SK-N-SH (cell line): ENCODE measurements around the gene ZNF791. TPM values are rescaled to one million over a fixed set of nuclear protein-coding genes. Genes with fewer than 3 reads are reported as not detected.

Experiments
- CTCF ChIA-PET: fragments of 300-600, 350-600 bp; formaldehyde crosslinking; extraction: SDS; loops from one replicate; lab custom pipeline; 2021; lab: Yijun Ruan, JAX
- POLR2A ChIA-PET: fragments of 350-600 bp; sonication (Branson Sonifier 250); formaldehyde crosslinking; extraction: SDS; loops from one replicate; lab custom pipeline; 2020; ENCODE audit warnings: antibody characterized with exemption, inconsistent platforms; lab: Yijun Ruan, JAX
- DNase-seq: peaks from one replicate; pipeline ENCODE4 v3.0.0; 2012
- H2AFZ ChIP-seq: fragments of 200-600 bp; sonication (generic); 2 replicates; pipeline ENCODE4 v1.8.1; 2016; ENCODE audit warnings: antibody characterized with exemption, mild to moderate bottlenecking, low read depth
- H3F3A ChIP-seq: fragments of 200-600 bp; sonication (generic); replicated peaks from 2 replicates; pipeline ENCODE3; 2016; ENCODE audit warnings: antibody characterized with exemption, mild to moderate bottlenecking; ENCODE audit not compliant: insufficient read depth
- H3K27ac ChIP-seq, 2 experiments: fragments of 200-500 bp in 1 of 2; fragments of 200-600 bp in 1 of 2; sonication (Bioruptor generic) in 1 of 2; sonication (generic), shearing (Covaris generic) in 1 of 2; 2 replicates each; pipeline versions ENCODE4 v1.5.1 to v1.6.1; 2014 to 2016; ENCODE audit warnings: low read depth in 2 of 2, inconsistent platforms in 1 of 2, low read length in 1 of 2, mild to moderate bottlenecking in 1 of 2, mixed read lengths in 1 of 2
- H3K27me3 ChIP-seq: fragments of 200-600 bp; sonication (generic), shearing (Covaris generic); 2 replicates; pipeline ENCODE4 v1.6.1; 2016; ENCODE audit warnings: mixed run types; ENCODE audit not compliant: insufficient read depth
- H3K36me3 ChIP-seq, 2 experiments: fragments of 200-500 bp in 1 of 2; fragments of 200-600 bp in 1 of 2; sonication (Bioruptor generic) in 1 of 2; sonication (generic) in 1 of 2; replicated peaks in 1 of 2; 2 replicates each; pipeline versions ENCODE3 to v1.5.1; 2014 to 2016; ENCODE audit warnings: low read length in 1 of 2, mild to moderate bottlenecking in 1 of 2; ENCODE audit not compliant: insufficient read depth in 2 of 2, control insufficient read depth in 1 of 2
- H3K4me1 ChIP-seq, 2 experiments: fragments of 200-500 bp in 1 of 2; fragments of 200-600 bp in 1 of 2; sonication (Bioruptor generic) in 1 of 2; sonication (generic), shearing (Covaris generic) in 1 of 2; 2 replicates each; pipeline versions ENCODE4 v1.5.1 to v1.6.1; 2014 to 2016; ENCODE audit warnings: low read depth in 1 of 2, low read length in 1 of 2, mixed run types in 1 of 2; ENCODE audit not compliant: insufficient read depth in 2 of 2, control insufficient read depth in 1 of 2
- H3K4me2 ChIP-seq: fragments of 200-600 bp; sonication (generic), shearing (Covaris generic); 2 replicates; pipeline ENCODE4 v1.6.1; 2017; ENCODE audit warnings: mixed run types
- H3K4me3 ChIP-seq, 2 experiments: fragments of 200-500 bp in 1 of 2; fragments of 200-600 bp in 1 of 2; sonication (Bioruptor generic) in 1 of 2; sonication (generic), shearing (Covaris generic) in 1 of 2; 2 replicates each; pipeline versions ENCODE4 v1.5.1 to v1.8.1; 2014 to 2016; ENCODE audit warnings: low read depth in 2 of 2, inconsistent platforms in 1 of 2, low read length in 1 of 2, mild to moderate bottlenecking in 1 of 2, mixed read lengths in 1 of 2, moderate library complexity in 1 of 2
- H3K79me2 ChIP-seq: fragments of 200-600 bp; sonication (generic); 2 replicates; pipeline ENCODE4 v1.8.1; 2017; ENCODE audit warnings: mild to moderate bottlenecking; ENCODE audit not compliant: insufficient read depth
- H3K9ac ChIP-seq: fragments of 200-600 bp; sonication (generic); 2 replicates; pipeline ENCODE4 v1.6.1; 2017; ENCODE audit warnings: mixed run types
- H3K9me2 ChIP-seq: fragments of 200-600 bp; sonication (generic); 2 replicates; pipeline ENCODE4 v1.6.1; 2017; ENCODE audit warnings: mixed run types
- H3K9me3 ChIP-seq: fragments of 200-600 bp; sonication (generic); 2 replicates; pipeline ENCODE4 v1.6.1; 2017; ENCODE audit warnings: mixed run types, mild to moderate bottlenecking, moderate library complexity
- H4K20me1 ChIP-seq: fragments of 200-600 bp; sonication (generic); 2 replicates; pipeline ENCODE4 v1.6.1; 2017; ENCODE audit warnings: mild to moderate bottlenecking, mixed run types; ENCODE audit not compliant: insufficient read depth
- ELF1 ChIP-seq: IDR thresholded peaks from 2 replicates; pipeline ENCODE4 v1.4.0; 2012
- EP300 ChIP-seq, 2 experiments: IDR thresholded peaks; 2 replicates each; pipeline versions ENCODE4 v1.4.0 to v1.6.1; 2012; ENCODE audit warnings: borderline replicate concordance in 1 of 2, low read depth in 1 of 2, low read length in 1 of 2
- FOSL2 ChIP-seq: IDR thresholded peaks from 2 replicates; pipeline ENCODE4 v1.4.0; 2012; ENCODE audit warnings: low read depth, mild to moderate bottlenecking, moderate library complexity, borderline replicate concordance
- GABPA ChIP-seq: IDR thresholded peaks from 2 replicates; pipeline ENCODE4 v1.4.0; 2012; ENCODE audit warnings: low read depth, mild to moderate bottlenecking
- GATA2 ChIP-seq: sonication (generic); formaldehyde crosslinking; IDR thresholded peaks from 2 replicates; pipeline ENCODE4 v1.5.0; 2020; ENCODE audit warnings: mild to moderate bottlenecking, missing genetic modification reagents
- MEF2A ChIP-seq: IDR thresholded peaks from 2 replicates; pipeline ENCODE4 v1.4.0; 2012; ENCODE audit warnings: low read depth, borderline replicate concordance
- NFIC ChIP-seq: IDR thresholded peaks from 2 replicates; pipeline ENCODE4 v1.4.0; 2012; ENCODE audit warnings: borderline replicate concordance
- NRF1 ChIP-seq: IDR thresholded peaks from 2 replicates; pipeline ENCODE4 v1.6.1; 2012; ENCODE audit warnings: low read depth, mild to moderate bottlenecking, low read length
- RCOR1 ChIP-seq: fragments of 150-350 bp; IDR thresholded peaks from 2 replicates; pipeline ENCODE4 v1.6.1; 2017; ENCODE audit warnings: antibody characterized with exemption, low read length
- RFX5 ChIP-seq: IDR thresholded peaks from 2 replicates; pipeline ENCODE4 v1.6.1; 2012; ENCODE audit warnings: mild to moderate bottlenecking, improper control_type of control experiment, low read length
- RXRA ChIP-seq: IDR thresholded peaks from 2 replicates; pipeline ENCODE4 v1.4.0; 2012; ENCODE audit warnings: low read depth, mild to moderate bottlenecking, borderline replicate concordance
- TEAD4 ChIP-seq: IDR thresholded peaks from 2 replicates; pipeline ENCODE4 v1.4.0; 2012; ENCODE audit warnings: mild to moderate bottlenecking, borderline replicate concordance; ENCODE audit not compliant: insufficient read depth
- YY1 ChIP-seq: IDR thresholded peaks from 2 replicates; pipeline ENCODE4 v1.4.0; 2012; ENCODE audit warnings: low read depth, mild to moderate bottlenecking
- WGBS: methylation state at CpG from one replicate; pipeline ENCODE4 v1.1.6; 2017; ENCODE audit warnings: low lambda C conversion rate; 5-methylcytosine and 5-hydroxymethylcytosine counted together
- polyA plus RNA-seq, 3 experiments: library from polyadenylated mRNA; depleted of rRNA; stranded (reverse); fragments of >200 nt; gene quantifications; 2 replicates each; pipeline ENCODE4 v1.2.3, GENCODE V29; 2012
- TF ChIP-seq, protein P1 (sequence below): fragments of 150-350 bp; IDR thresholded peaks from 2 replicates; pipeline ENCODE4 v1.6.1; 2016; ENCODE audit warnings: mild to moderate bottlenecking, low read depth, low read length
- TF ChIP-seq, protein P2 (sequence below): fragments of 200-600 bp; sonication (generic); IDR thresholded peaks from 2 replicates; pipeline ENCODE4 v1.6.1; 2017; ENCODE audit warnings: antibody characterized with exemption, mild to moderate bottlenecking, moderate library complexity
- TF ChIP-seq, protein P3 (sequence below): fragments of 150-350 bp; IDR thresholded peaks from 2 replicates; pipeline ENCODE4 v1.6.1; 2017; ENCODE audit warnings: antibody characterized with exemption, low read length, low read depth, borderline replicate concordance
- TF ChIP-seq, protein P4 (sequence below): IDR thresholded peaks from 2 replicates; pipeline ENCODE4 v1.4.0; 2012; ENCODE audit warnings: low read depth, borderline replicate concordance
- TF ChIP-seq, protein P5 (sequence below): IDR thresholded peaks from 2 replicates; pipeline ENCODE4 v1.4.0; 2012; ENCODE audit warnings: low read depth
- TF ChIP-seq, protein P6 (sequence below): IDR thresholded peaks from 2 replicates; pipeline ENCODE4 v1.6.1; 2012; ENCODE audit warnings: mild to moderate bottlenecking, low read depth, low read length, moderate library complexity

Gene ZNF791
- polyA plus RNA-seq, 1 of the 3 experiments (the other 2 are of a cell fraction), result 8.9 TPM

DNA sequence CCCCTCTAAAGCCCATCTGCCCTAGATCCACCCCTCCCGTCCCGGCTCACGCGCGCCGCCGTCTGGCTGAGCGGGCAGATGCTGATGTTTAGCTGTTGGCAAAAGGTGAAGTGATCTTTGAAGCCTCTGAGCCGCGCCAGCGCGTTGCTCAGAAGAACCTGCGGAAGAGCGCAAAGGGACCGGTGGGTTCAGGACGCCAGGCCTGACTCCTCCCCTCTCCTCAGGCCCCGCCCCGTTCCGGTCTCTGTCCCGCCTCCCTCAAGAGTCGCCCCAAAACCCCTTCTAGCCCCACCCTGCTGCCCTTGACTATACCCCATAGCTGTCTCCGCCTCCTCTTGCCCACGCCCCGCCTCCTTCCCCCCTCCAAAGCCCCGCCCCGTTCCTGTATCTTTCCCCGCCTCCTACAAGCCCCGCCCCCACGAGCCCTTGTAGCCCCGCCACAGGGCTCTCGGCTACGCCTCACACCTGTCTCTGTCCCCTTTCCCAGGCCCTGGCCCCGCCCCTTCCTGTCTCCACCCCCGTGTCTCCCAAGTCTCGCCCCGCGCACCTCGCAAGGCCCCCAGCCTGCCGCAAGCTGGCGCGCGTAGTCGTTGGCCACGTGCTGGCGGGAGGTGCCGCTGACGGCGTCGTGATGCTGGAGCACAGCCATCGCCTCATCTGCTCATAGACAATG, 46.3 kb downstream of the ZNF791 start:
- Histone ChIP-seq H3F3A (no peaks in the 10 kb centered on the region), H3K9me2 (no peaks in the 10 kb centered on the region), H3K4me2 (no peak overlapping the region), H3K9ac (no peak overlapping the region), H2AFZ (no peak overlapping the region), H4K20me1 (no peaks in the 10 kb centered on the region), H3K27me3 (no peaks in the 10 kb centered on the region), H3K79me2 (no peaks in the 10 kb centered on the region), H3K27ac (no peak overlapping the region), H3K4me1 (no peaks in the 10 kb centered on the region), H3K9me3 (no peaks in the 10 kb centered on the region), H3K4me3 (no peak overlapping the region), H3K36me3 (peaks cover 4 to 11% of the 10 kb centered on the region in 2 experiments)
- CTCF ChIA-PET, result interaction anchor here (1.0 to 1.9 kb wide), 3 partner anchors 15 to 597 kb away, joined by 3 to 8 read pairs (median 3); no protein-coding TSS in a partner anchor
- 97% methylated on average over 49 of the region's 50 CpGs for WGBS
- TF ChIP-seq RXRA, result no peak
- TF ChIP-seq EP300 (IDR thresholded peaks at IDR 0.05; ENCODE audit: borderline replicate concordance in 1 of 2, low read depth in 1 of 2, low read length in 1 of 2), result no peak
- TF ChIP-seq, protein P1, sequence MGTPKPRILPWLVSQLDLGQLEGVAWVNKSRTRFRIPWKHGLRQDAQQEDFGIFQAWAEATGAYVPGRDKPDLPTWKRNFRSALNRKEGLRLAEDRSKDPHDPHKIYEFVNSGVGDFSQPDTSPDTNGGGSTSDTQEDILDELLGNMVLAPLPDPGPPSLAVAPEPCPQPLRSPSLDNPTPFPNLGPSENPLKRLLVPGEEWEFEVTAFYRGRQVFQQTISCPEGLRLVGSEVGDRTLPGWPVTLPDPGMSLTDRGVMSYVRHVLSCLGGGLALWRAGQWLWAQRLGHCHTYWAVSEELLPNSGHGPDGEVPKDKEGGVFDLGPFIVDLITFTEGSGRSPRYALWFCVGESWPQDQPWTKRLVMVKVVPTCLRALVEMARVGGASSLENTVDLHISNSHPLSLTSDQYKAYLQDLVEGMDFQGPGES, result no peak
- TF ChIP-seq MEF2A, result no peak
- no peak for TF ChIP-seq FOSL2
- no peak for TF ChIP-seq YY1
- no peak for TF ChIP-seq GABPA
- TF ChIP-seq, protein P2, sequence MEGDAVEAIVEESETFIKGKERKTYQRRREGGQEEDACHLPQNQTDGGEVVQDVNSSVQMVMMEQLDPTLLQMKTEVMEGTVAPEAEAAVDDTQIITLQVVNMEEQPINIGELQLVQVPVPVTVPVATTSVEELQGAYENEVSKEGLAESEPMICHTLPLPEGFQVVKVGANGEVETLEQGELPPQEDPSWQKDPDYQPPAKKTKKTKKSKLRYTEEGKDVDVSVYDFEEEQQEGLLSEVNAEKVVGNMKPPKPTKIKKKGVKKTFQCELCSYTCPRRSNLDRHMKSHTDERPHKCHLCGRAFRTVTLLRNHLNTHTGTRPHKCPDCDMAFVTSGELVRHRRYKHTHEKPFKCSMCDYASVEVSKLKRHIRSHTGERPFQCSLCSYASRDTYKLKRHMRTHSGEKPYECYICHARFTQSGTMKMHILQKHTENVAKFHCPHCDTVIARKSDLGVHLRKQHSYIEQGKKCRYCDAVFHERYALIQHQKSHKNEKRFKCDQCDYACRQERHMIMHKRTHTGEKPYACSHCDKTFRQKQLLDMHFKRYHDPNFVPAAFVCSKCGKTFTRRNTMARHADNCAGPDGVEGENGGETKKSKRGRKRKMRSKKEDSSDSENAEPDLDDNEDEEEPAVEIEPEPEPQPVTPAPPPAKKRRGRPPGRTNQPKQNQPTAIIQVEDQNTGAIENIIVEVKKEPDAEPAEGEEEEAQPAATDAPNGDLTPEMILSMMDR, result no peak
- TF ChIP-seq, protein P3, sequence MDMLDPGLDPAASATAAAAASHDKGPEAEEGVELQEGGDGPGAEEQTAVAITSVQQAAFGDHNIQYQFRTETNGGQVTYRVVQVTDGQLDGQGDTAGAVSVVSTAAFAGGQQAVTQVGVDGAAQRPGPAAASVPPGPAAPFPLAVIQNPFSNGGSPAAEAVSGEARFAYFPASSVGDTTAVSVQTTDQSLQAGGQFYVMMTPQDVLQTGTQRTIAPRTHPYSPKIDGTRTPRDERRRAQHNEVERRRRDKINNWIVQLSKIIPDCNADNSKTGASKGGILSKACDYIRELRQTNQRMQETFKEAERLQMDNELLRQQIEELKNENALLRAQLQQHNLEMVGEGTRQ, result no peak
- TF ChIP-seq RFX5, result no peak
- no peak for TF ChIP-seq GATA2 (CRISPR knock-in tag)
- TF ChIP-seq NRF1, result no peak
- TF ChIP-seq RCOR1, result no peak
- no peak for TF ChIP-seq ELF1
- TF ChIP-seq, protein P4, sequence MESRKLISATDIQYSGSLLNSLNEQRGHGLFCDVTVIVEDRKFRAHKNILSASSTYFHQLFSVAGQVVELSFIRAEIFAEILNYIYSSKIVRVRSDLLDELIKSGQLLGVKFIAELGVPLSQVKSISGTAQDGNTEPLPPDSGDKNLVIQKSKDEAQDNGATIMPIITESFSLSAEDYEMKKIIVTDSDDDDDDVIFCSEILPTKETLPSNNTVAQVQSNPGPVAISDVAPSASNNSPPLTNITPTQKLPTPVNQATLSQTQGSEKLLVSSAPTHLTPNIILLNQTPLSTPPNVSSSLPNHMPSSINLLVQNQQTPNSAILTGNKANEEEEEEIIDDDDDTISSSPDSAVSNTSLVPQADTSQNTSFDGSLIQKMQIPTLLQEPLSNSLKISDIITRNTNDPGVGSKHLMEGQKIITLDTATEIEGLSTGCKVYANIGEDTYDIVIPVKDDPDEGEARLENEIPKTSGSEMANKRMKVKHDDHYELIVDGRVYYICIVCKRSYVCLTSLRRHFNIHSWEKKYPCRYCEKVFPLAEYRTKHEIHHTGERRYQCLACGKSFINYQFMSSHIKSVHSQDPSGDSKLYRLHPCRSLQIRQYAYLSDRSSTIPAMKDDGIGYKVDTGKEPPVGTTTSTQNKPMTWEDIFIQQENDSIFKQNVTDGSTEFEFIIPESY, result no peak
- TF ChIP-seq, protein P5, sequence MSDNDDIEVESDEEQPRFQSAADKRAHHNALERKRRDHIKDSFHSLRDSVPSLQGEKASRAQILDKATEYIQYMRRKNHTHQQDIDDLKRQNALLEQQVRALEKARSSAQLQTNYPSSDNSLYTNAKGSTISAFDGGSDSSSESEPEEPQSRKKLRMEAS, result no peak
- TF ChIP-seq NFIC, result no peak
- TF ChIP-seq, protein P6, sequence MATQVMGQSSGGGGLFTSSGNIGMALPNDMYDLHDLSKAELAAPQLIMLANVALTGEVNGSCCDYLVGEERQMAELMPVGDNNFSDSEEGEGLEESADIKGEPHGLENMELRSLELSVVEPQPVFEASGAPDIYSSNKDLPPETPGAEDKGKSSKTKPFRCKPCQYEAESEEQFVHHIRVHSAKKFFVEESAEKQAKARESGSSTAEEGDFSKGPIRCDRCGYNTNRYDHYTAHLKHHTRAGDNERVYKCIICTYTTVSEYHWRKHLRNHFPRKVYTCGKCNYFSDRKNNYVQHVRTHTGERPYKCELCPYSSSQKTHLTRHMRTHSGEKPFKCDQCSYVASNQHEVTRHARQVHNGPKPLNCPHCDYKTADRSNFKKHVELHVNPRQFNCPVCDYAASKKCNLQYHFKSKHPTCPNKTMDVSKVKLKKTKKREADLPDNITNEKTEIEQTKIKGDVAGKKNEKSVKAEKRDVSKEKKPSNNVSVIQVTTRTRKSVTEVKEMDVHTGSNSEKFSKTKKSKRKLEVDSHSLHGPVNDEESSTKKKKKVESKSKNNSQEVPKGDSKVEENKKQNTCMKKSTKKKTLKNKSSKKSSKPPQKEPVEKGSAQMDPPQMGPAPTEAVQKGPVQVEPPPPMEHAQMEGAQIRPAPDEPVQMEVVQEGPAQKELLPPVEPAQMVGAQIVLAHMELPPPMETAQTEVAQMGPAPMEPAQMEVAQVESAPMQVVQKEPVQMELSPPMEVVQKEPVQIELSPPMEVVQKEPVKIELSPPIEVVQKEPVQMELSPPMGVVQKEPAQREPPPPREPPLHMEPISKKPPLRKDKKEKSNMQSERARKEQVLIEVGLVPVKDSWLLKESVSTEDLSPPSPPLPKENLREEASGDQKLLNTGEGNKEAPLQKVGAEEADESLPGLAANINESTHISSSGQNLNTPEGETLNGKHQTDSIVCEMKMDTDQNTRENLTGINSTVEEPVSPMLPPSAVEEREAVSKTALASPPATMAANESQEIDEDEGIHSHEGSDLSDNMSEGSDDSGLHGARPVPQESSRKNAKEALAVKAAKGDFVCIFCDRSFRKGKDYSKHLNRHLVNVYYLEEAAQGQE, result no peak
- TF ChIP-seq TEAD4, result no peak
- POLR2A ChIA-PET, result no interaction called here
- peak; percentile 86 for DNase-seq
